Left cardiac atrium (tissue), 4 donors: Measurements from ENCODE around the gene COL4A1. TPM values are rescaled to one million over a fixed set of nuclear protein-coding genes. Genes with fewer than 3 reads are reported as not detected.
"Not testable (repeated sequence)": the region's sequence is repeated elsewhere in the genome, so short reads cannot be mapped to it uniquely, and the experiment has no call there.

ENCODE experiments used
- ATAC-seq, 2 donors: fragments of 200-7000 bp; cut with Tn5 transposase; one replicate each; pipeline ENCODE4 v1.9.1; 2020; ENCODE audit warnings: mild to moderate bottlenecking in 2 of 2, moderate library complexity in 2 of 2
- DNase-seq: peaks from one replicate; pipeline ENCODE4 v3.0.0-alpha.2; 2020
- intact Hi-C, 2 donors: fragments of 100-400 bp; cut with DNase I; formaldehyde crosslinking; loops; one replicate each; pipeline versions ENCODE4 v1.14.1 to v1.15.1; 2022 to 2023
- total RNA-seq, 2 donors: library from RNA; stranded (reverse); fragmentation: NEBNext Ultra II Directional; extraction: Animal tissue kit (Norgen Biotek cat#: 25700); gene quantifications; one replicate each; pipeline ENCODE4 v1.2.1, GENCODE V29; 2021
- donor health status: DM: no; HTN: yes; CAD: no.
- donor health status: DM: no; HTN: yes; CAD: no; lungs with severe emphysema.
- donor health status: DM: yes; HTN: yes; CAD: no.
- donor health status: Dilated cardiomyopathy.

COL4A1 gene
- total RNA-seq, 2 donors from 2014 or later = 210 to 456 TPM

DNA sequence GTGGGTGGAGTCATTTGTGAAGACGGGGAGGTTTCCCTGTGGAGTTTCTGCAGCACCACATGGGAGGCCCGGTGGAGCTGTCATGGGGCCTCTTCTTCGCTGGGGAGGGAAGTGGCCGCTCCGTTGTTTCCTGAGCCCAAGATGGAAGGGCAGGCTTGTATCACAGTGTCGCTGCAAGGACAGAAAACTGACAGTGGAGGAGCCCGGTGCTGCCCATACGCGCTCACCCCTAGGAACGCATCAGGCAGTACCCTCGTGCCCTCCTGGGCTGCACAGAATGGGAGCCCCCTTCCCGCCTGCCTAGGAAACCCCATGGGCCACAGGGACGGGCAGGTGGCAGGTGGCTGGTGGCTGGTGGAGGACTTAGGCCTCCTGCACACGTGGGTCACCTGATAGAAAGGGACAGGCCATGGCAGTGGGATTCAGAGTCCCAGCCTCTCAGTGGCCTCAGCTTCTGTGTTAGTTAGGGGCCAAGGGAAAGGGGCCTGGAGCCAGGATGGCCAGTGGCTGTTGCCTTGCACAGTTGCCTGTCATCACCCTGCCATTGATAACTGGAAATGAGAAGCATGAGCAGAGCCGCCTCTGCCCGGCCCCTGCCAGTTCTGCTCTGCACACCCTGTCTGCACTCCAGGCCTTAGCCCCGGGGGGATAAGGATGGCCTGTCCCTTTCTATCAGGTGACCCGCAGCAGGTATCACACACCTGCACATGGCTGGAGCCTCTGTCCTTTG is 7.7 kb upstream of the COL4A1 start:
- no peak for DNase-seq
- intact Hi-C loops = no loop called here
- peak; percentile 68 to 82 for ATAC-seq

DNA sequence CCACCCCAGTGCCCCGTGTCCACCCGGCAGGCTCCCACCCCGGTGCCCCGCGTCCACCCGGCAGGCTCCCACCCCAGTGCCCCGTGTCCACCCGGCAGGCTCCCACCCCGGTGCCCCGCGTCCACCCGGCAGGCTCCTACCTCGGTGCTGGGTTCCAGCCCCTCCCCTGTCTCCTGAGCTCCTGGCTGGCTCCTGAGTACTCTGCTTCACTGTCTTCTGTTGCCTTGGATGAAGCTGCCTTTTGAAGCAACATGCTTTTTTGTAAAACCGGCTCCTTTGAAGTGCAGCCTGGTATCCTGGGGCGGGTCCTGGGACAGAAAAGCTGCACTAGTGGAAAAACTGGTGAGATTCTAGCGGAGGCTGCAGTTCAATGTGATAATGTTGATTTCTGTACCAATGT is 6.8 kb upstream of the COL4A1 start:
- intact Hi-C loops, ATAC-seq, DNase-seq: not testable (repeated sequence)

GRCh38 chr13:110313261-110313660 is 6.3 kb upstream of the COL4A1 start:
- intact Hi-C loops, DNase-seq, ATAC-seq: not testable (repeated sequence)

GRCh38 chr13:110312339-110313031 is 5.5 kb upstream of the COL4A1 start:
- intact Hi-C loops = no loop called here
- DNase-seq = no peak
- ATAC-seq = peak in 1 of 2 donors; percentile 17

GRCh38 chr13:110311443-110312338 is 4.7 kb upstream of the COL4A1 start:
- ATAC-seq = no peak
- DNase-seq = no peak
- intact Hi-C loops = no loop called here

GRCh38 chr13:110310541-110311442 is 3.8 kb upstream of the COL4A1 start:
- intact Hi-C loops = no loop called here
- ATAC-seq = no peak
- no peak for DNase-seq

DNA sequence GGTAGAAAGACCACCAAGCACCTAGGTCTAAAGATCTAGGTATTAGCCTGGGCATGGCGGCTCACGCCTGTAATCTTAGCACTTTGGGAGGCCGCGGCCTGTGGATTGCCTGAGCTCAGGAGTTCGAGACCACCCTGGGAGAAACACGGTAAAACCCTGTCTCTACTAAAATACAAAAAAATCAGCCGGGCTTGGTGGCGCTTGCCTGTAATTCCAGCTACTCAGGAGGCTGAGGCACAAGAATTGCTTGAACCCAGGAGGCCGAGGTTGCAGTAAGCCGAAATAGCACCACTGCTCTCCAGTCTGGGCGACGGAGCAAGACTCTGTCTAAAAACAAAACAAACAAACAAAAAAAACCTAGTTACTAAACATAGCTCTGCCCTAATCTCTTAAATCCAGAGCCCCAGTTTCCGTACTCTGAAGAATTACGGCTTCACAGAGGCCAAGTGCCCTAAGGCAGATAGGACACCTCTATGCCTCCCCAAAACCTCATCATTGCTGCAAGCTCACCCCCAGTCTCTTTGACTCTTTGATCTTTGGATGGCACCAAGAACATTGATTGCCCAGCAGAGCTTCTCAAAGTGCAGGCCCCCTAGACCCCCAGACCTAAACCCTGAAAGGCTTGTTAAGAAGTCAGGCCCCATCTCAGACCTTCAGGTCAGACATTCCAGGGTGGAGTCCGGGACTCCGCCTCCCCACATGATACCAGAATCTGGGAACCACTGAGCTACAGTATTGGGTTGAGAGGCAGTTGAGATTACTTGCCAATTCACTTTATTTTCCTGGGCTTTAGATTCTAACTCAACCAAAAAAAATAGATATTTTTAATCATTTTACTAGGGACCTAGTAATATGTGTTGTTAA is 2.9 kb upstream of the COL4A1 start:
- no peak for DNase-seq
- intact Hi-C loops = loop anchor here (5.0 kb wide), 5 partner anchors 32 to 107 kb away; no protein-coding TSS in a partner anchor
- ATAC-seq = no peak

DNA sequence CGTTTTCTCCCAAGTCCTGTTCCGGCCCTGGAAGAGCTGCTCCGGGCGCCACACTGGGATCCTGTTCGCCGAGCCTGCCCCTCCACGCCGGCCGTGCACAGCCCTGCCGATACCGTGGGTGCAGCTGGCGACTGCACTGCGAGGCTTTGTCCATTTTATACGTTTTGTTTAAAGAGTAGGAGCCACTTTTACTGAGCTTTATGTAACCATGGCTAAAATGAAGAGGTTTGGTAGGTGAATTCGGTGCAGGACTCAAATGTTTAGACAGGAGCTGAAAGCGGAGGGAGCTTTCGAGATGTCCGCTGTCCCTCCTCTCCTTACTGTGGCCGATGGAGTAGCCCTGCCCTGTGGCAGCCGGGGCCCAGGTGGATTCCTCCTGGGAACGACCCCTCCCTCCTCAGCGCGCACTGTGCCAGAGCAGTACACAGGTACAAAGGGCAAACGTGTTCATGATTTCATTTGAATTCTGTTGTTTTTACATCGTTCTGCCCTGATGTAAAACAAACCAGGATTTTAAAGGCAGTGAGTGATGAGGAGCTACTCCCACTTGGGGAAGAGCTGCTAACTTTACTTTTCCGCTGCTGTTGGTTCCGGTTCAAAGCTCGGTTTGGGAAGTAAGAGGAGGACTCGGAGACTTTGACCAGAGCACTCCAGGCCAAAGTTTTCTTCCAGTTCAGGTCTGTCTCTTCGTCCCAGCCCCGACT is 1.9 kb upstream of the COL4A1 start:
- intact Hi-C loops = loop anchor here (5.0 kb wide), 5 partner anchors 33 to 108 kb away; no protein-coding TSS in a partner anchor
- DNase-seq (no peak), ATAC-seq (peak in 1 of 2 donors; percentile 4)

GRCh38 chr13:110307767-110308655 is 1.1 kb upstream of the COL4A1 start:
- no peak for DNase-seq
- intact Hi-C loops = loop anchor here (5.0 kb wide), 5 partner anchors 34 to 109 kb away; no protein-coding TSS in a partner anchor
- ATAC-seq = peak; percentile 23 to 30

GRCh38 chr13:110306340-110306959 is 507 bp downstream of the COL4A1 start:
- DNase-seq (no peak), ATAC-seq (peak; percentile 15 to 16)
- intact Hi-C loops = loop anchor here (5.0 kb wide), 5 partner anchors 36 to 111 kb away; no protein-coding TSS in a partner anchor

DNA sequence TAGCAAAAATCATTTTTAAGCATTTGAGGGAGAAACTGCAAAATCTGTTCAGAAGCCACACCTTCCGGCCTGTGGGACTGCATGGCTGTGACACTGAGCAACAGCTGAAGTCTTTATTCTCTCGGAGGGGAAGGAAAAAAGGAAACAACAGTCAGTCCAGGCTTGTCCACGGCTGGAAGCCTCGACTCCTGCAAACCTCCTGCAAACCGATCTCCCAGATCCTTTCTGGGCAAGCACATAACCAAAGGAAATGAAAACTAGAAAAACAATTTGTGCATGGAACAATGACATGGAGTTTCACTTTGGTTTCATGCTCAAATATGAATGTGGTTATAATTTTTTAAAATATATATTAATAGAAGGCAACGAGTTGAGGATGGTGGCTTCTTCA is 1.0 kb downstream of the COL4A1 start:
- intact Hi-C loops = loop anchor here (5.0 kb wide), 5 partner anchors 36 to 111 kb away; no protein-coding TSS in a partner anchor
- ATAC-seq (no peak), DNase-seq (no peak)

GRCh38 chr13:110305544-110305943 is 1.4 kb downstream of the COL4A1 start:
- intact Hi-C loops = loop anchor here (5.0 kb wide), 5 partner anchors 37 to 112 kb away; no protein-coding TSS in a partner anchor
- DNase-seq = no peak
- no peak for ATAC-seq

GRCh38 chr13:110305001-110305400 is 2.0 kb downstream of the COL4A1 start:
- intact Hi-C loops = loop anchor here (5.0 kb wide), 5 partner anchors 37 to 112 kb away; no protein-coding TSS in a partner anchor
- ATAC-seq (no peak), DNase-seq (no peak)

- no peak for DNase-seq
- intact Hi-C loops = loop anchor here in 1 of 2 donors (5.0 kb wide), 1 partner anchor 42 kb away; no protein-coding TSS in a partner anchor
- ATAC-seq = no peak
Observed at GRCh38 chr13:110304256-110304655, 2.7 kb downstream of the COL4A1 start.

GRCh38 chr13:110303644-110304043 is 3.3 kb downstream of the COL4A1 start:
- DNase-seq (no peak), ATAC-seq (no peak)
- intact Hi-C loops = loop anchor here in 1 of 2 donors (5.0 kb wide), 1 partner anchor 41 kb away; no protein-coding TSS in a partner anchor
